ENCODE results near the gene FAM241A.

Gene FAM241A

GRCh38 chr4:112130906-112131305 lies 14.3 kb upstream of the FAM241A start:
- Histone ChIP-seq H3K4me3 (replicated peaks; ENCODE audit: insufficient read depth, low read length) (no peak overlapping the region), H3K27me3 (ENCODE audit: insufficient read depth, poor library complexity, severe bottlenecking) (no peaks in the 10 kb centered on the region), H3K27ac (replicated peaks) (no peak overlapping the region)
- TF ChIP-seq SPI1 (IDR thresholded peaks at IDR 0.05; ENCODE audit: borderline replicate concordance, low read depth): no peak
- TF ChIP-seq POLR2AphosphoS5 (IDR thresholded peaks at IDR 0.05; ENCODE audit: low read depth): no peak
- no peak for TF ChIP-seq CTCF (IDR thresholded peaks at IDR 0.05; ENCODE audit: insufficient read depth, low read length)
- no peak for TF ChIP-seq REST (IDR thresholded peaks at IDR 0.05; ENCODE audit: insufficient replicate concordance, low read depth)
- no peak for TF ChIP-seq GABPA (IDR thresholded peaks at IDR 0.05; ENCODE audit: low read depth)
- no peak for DNase-seq (ENCODE audit: low read depth in 1 of 2, low spot score in 1 of 2)

- DNase-seq (ENCODE audit: low read depth in 1 of 2, low spot score in 1 of 2): no peak
- H3K4me3 ChIP-seq (replicated peaks; ENCODE audit: insufficient read depth, low read length): no peak overlapping the region
- no peak overlapping the region for H3K27ac ChIP-seq (replicated peaks)
- TF ChIP-seq SPI1 (IDR thresholded peaks at IDR 0.05; ENCODE audit: borderline replicate concordance, low read depth) (no peak), CTCF (IDR thresholded peaks at IDR 0.05; ENCODE audit: insufficient read depth, low read length) (no peak), REST (IDR thresholded peaks at IDR 0.05; ENCODE audit: insufficient replicate concordance, low read depth) (no peak), GABPA (IDR thresholded peaks at IDR 0.05; ENCODE audit: low read depth) (no peak), POLR2AphosphoS5 (IDR thresholded peaks at IDR 0.05; ENCODE audit: low read depth) (no peak)
- no peaks in the 10 kb centered on the region for H3K27me3 ChIP-seq (ENCODE audit: insufficient read depth, poor library complexity, severe bottlenecking)
These were observed 8.7 kb upstream of the FAM241A start for GRCh38 chr4:112136551-112136950.

GRCh38 chr4:112138538-112138937 lies 6.7 kb upstream of the FAM241A start:
- Histone ChIP-seq H3K4me3 (replicated peaks; ENCODE audit: insufficient read depth, low read length) (no peak overlapping the region), H3K27me3 (ENCODE audit: insufficient read depth, poor library complexity, severe bottlenecking) (no peaks in the 10 kb centered on the region), H3K27ac (replicated peaks) (no peak overlapping the region)
- no peak for DNase-seq (ENCODE audit: low read depth in 1 of 2, low spot score in 1 of 2)
- TF ChIP-seq SPI1 (IDR thresholded peaks at IDR 0.05; ENCODE audit: borderline replicate concordance, low read depth) (no peak), REST (IDR thresholded peaks at IDR 0.05; ENCODE audit: insufficient replicate concordance, low read depth) (no peak), POLR2AphosphoS5 (IDR thresholded peaks at IDR 0.05; ENCODE audit: low read depth) (no peak), CTCF (IDR thresholded peaks at IDR 0.05; ENCODE audit: insufficient read depth, low read length) (no peak), GABPA (IDR thresholded peaks at IDR 0.05; ENCODE audit: low read depth) (no peak)
